GM12878 (cell line): Measurements from ENCODE around the gene PHEX. TPM values are rescaled to one million over a fixed set of nuclear protein-coding genes. Genes with fewer than 3 reads are reported as not detected.

ENCODE experiments used
- EP300 ChIP-seq, 2 experiments: fragments of 150-350 bp in 1 of 2; IDR thresholded peaks; 2 replicates each; pipeline ENCODE4 v1.6.1; 2011 to 2012; ENCODE audit warnings: low read depth in 2 of 2, low read length in 2 of 2, borderline replicate concordance in 1 of 2, improper control_type of control experiment in 1 of 2, inconsistent platforms in 1 of 2; ENCODE audit not compliant: control insufficient read depth in 1 of 2
- GABPA ChIP-seq: IDR thresholded peaks from 2 replicates; pipeline ENCODE4 v1.6.1; 2014; ENCODE audit warnings: antibody characterized with exemption, low read depth, mild to moderate bottlenecking, inconsistent platforms
- HDGF ChIP-seq: fragments of 450-650 bp; IDR thresholded peaks from 2 replicates; pipeline ENCODE4 v1.6.1; 2016; ENCODE audit warnings: antibody characterized with exemption
- KAT2A ChIP-seq: conservative IDR thresholded peaks from 2 replicates; pipeline ENCODE4 v1.6.1; 2011; ENCODE audit warnings: low read depth, low read length; ENCODE audit not compliant: control insufficient read depth
- KDM1A ChIP-seq: fragments of 200-600 bp; sonication (generic); IDR thresholded peaks from 2 replicates; pipeline ENCODE4 v1.6.1; 2016; ENCODE audit warnings: borderline replicate concordance
- MTA2 ChIP-seq: fragments of 450-650 bp; IDR thresholded peaks from 2 replicates; pipeline ENCODE4 v1.6.1; 2016; ENCODE audit warnings: low read depth, mild to moderate bottlenecking, moderate library complexity
- NR2F1 ChIP-seq: fragments of 450-650 bp; conservative IDR thresholded peaks from 2 replicates; pipeline ENCODE4 v1.6.1; 2017; ENCODE audit warnings: mild to moderate bottlenecking
- PKNOX1 ChIP-seq: fragments of 450-650 bp; IDR thresholded peaks from 2 replicates; pipeline ENCODE4 v1.6.1; 2016; ENCODE audit warnings: mild to moderate bottlenecking
- POLR2A ChIP-seq: IDR thresholded peaks from 2 replicates; pipeline ENCODE4 v1.6.1; 2011; ENCODE audit warnings: low read depth, mild to moderate bottlenecking, low read length
- SREBF2 ChIP-seq: IDR thresholded peaks from 2 replicates; pipeline ENCODE4 v1.6.1; 2012; ENCODE audit warnings: mild to moderate bottlenecking, low read length
- TCF7 ChIP-seq: IDR thresholded peaks from 2 replicates; pipeline ENCODE4 v1.6.1; 2014; ENCODE audit warnings: antibody characterized with exemption, borderline replicate concordance
- ZBTB4 ChIP-seq: fragments of 450-650 bp; formaldehyde crosslinking; IDR thresholded peaks from 2 replicates; pipeline ENCODE4 v1.4.0; 2022; ENCODE audit warnings: mild to moderate bottlenecking, moderate library complexity
- ZNF384 ChIP-seq: IDR thresholded peaks from 2 replicates; pipeline ENCODE4 v1.6.1; 2012; ENCODE audit warnings: low read depth, mild to moderate bottlenecking, low read length, improper control_type of control experiment, borderline replicate concordance
- ZSCAN29 ChIP-seq: fragments of 450-650 bp; IDR thresholded peaks from 2 replicates; pipeline ENCODE4 v1.6.1; 2017; ENCODE audit warnings: mild to moderate bottlenecking, moderate library complexity
- polyA plus RNA-seq, 11 experiments: library from polyadenylated mRNA; depleted of rRNA in 4 of 11; unstranded in 6 of 11; stranded (reverse) in 5 of 11; fragments of >200 nt; fragmentation: Nextera tagmentation in 4 of 11; fragmentation: Illumina TruSeq in 1 of 11; extraction: Ambion mirVana in 4 of 11; extraction: Trizol in 1 of 11; gene quantifications; 1 replicate in 1 of 11; 2 replicates in 10 of 11; pipeline versions ENCODE4 v1.2.1 to v1.2.3, GENCODE V29; 2011 to 2016; ENCODE audit warnings: inconsistent platforms in 2 of 11, missing spikeins in 2 of 11, low read depth in 1 of 11
- total RNA-seq, 4 experiments: library from RNA; depleted of rRNA in 3 of 4; stranded (reverse); fragments of >200 nt in 3 of 4; fragmentation: Illumina TruSeq in 1 of 4; extraction: Trizol in 1 of 4; gene quantifications; 2 replicates each; pipeline versions ENCODE4 v1.2.1 to v1.2.3, GENCODE V29; 2013 to 2021
- TF ChIP-seq, protein P1 (sequence below): fragments of 450-650 bp; IDR thresholded peaks from 2 replicates; pipeline ENCODE4 v1.6.1; 2014; ENCODE audit warnings: mild to moderate bottlenecking
- TF ChIP-seq, protein P2 (sequence below): IDR thresholded peaks from 2 replicates; pipeline ENCODE4 v1.6.1; 2012; ENCODE audit warnings: improper control_type of control experiment, low read depth, low read length; ENCODE audit not compliant: insufficient replicate concordance
- TF ChIP-seq, protein P3 (sequence below): fragments of 450-650 bp; conservative IDR thresholded peaks from 2 replicates; pipeline ENCODE4 v1.6.1; 2017; ENCODE audit warnings: mild to moderate bottlenecking, moderate library complexity

The PHEX gene
- total and polyA plus RNA-seq, 10 of the 15 experiments (the other 5 are each of a cell fraction or from before 2014, with no cell fraction given) = 0.12 to 97.2 (median 0.55) TPM

GRCh38 chrX:22063284-22063683, 31.2 kb downstream of the PHEX start (continued):
- TF ChIP-seq, protein P1, sequence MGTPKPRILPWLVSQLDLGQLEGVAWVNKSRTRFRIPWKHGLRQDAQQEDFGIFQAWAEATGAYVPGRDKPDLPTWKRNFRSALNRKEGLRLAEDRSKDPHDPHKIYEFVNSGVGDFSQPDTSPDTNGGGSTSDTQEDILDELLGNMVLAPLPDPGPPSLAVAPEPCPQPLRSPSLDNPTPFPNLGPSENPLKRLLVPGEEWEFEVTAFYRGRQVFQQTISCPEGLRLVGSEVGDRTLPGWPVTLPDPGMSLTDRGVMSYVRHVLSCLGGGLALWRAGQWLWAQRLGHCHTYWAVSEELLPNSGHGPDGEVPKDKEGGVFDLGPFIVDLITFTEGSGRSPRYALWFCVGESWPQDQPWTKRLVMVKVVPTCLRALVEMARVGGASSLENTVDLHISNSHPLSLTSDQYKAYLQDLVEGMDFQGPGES = no peak
- peak; percentile 79 for TF ChIP-seq ZSCAN29
- no peak for TF ChIP-seq POLR2A
- no peak for TF ChIP-seq TCF7
- TF ChIP-seq EP300 (IDR thresholded peaks at IDR 0.05; ENCODE audit: borderline replicate concordance in 1 of 2, control insufficient read depth in 1 of 2, low read depth in 2 of 2, low read length in 2 of 2) = peak; percentile 52 to 73; a peak in 2 of 4 replicates
- TF ChIP-seq KDM1A = no peak
- no peak for TF ChIP-seq GABPA
- no peak for TF ChIP-seq KAT2A
- no peak for TF ChIP-seq ZBTB4 (CRISPR knock-in tag)
- TF ChIP-seq HDGF = no peak
- TF ChIP-seq, protein P2, sequence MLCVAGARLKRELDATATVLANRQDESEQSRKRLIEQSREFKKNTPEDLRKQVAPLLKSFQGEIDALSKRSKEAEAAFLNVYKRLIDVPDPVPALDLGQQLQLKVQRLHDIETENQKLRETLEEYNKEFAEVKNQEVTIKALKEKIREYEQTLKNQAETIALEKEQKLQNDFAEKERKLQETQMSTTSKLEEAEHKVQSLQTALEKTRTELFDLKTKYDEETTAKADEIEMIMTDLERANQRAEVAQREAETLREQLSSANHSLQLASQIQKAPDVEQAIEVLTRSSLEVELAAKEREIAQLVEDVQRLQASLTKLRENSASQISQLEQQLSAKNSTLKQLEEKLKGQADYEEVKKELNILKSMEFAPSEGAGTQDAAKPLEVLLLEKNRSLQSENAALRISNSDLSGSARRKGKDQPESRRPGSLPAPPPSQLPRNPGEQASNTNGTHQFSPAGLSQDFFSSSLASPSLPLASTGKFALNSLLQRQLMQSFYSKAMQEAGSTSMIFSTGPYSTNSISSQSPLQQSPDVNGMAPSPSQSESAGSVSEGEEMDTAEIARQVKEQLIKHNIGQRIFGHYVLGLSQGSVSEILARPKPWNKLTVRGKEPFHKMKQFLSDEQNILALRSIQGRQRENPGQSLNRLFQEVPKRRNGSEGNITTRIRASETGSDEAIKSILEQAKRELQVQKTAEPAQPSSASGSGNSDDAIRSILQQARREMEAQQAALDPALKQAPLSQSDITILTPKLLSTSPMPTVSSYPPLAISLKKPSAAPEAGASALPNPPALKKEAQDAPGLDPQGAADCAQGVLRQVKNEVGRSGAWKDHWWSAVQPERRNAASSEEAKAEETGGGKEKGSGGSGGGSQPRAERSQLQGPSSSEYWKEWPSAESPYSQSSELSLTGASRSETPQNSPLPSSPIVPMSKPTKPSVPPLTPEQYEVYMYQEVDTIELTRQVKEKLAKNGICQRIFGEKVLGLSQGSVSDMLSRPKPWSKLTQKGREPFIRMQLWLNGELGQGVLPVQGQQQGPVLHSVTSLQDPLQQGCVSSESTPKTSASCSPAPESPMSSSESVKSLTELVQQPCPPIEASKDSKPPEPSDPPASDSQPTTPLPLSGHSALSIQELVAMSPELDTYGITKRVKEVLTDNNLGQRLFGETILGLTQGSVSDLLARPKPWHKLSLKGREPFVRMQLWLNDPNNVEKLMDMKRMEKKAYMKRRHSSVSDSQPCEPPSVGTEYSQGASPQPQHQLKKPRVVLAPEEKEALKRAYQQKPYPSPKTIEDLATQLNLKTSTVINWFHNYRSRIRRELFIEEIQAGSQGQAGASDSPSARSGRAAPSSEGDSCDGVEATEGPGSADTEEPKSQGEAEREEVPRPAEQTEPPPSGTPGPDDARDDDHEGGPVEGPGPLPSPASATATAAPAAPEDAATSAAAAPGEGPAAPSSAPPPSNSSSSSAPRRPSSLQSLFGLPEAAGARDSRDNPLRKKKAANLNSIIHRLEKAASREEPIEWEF = no peak
- TF ChIP-seq MTA2 = peak; percentile 97
- TF ChIP-seq ZNF384 = no peak
- TF ChIP-seq, protein P3, sequence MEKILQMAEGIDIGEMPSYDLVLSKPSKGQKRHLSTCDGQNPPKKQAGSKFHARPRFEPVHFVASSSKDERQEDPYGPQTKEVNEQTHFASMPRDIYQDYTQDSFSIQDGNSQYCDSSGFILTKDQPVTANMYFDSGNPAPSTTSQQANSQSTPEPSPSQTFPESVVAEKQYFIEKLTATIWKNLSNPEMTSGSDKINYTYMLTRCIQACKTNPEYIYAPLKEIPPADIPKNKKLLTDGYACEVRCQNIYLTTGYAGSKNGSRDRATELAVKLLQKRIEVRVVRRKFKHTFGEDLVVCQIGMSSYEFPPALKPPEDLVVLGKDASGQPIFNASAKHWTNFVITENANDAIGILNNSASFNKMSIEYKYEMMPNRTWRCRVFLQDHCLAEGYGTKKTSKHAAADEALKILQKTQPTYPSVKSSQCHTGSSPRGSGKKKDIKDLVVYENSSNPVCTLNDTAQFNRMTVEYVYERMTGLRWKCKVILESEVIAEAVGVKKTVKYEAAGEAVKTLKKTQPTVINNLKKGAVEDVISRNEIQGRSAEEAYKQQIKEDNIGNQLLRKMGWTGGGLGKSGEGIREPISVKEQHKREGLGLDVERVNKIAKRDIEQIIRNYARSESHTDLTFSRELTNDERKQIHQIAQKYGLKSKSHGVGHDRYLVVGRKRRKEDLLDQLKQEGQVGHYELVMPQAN = no peak
- no peak for TF ChIP-seq PKNOX1
- no peak for TF ChIP-seq SREBF2
- TF ChIP-seq NR2F1 = peak; percentile 99
